HG03039 (cell line): ENCODE data around the gene ZBTB9.

ENCODE experiments used
- ATAC-seq: cut with Tn5 transposase; IDR thresholded peaks from one replicate; pipeline ENCODE4 v1.9.1; 2021; ENCODE audit warnings: mild to moderate bottlenecking, moderate library complexity; ENCODE audit not compliant: unreplicated experiment

ZBTB9 gene

GRCh38 chr6:33454009-33454946 lies at the start of gene ZBTB9:
Gene ZBTB9, plus strand, starts transcription at chr6:33454576. Its CDS starts 525 bp downstream, at chr6:33455101.
- peak; percentile 98 for ATAC-seq

- ATAC-seq: no peak
Measured at GRCh38 chr6:33404884-33405283, 49.5 kb upstream of the ZBTB9 start.

- no peak for ATAC-seq
Measured at GRCh38 chr6:33405386-33405940, 48.9 kb upstream of the ZBTB9 start.

GRCh38 chr6:33406126-33406525 lies 48.2 kb upstream of the ZBTB9 start:
- no peak for ATAC-seq

GRCh38 chr6:33407132-33407718 lies 47.2 kb upstream of the ZBTB9 start:
- ATAC-seq: no peak

GRCh38 chr6:33410050-33410710 lies 44.2 kb upstream of the ZBTB9 start:
- peak; percentile 71 for ATAC-seq

GRCh38 chr6:33410711-33411631 lies 43.4 kb upstream of the ZBTB9 start, which contains the start of gene PHF1:
Gene PHF1, plus strand, starts transcription at chr6:33411014. Its CDS starts 1,250 bp downstream, at chr6:33412264.
- ATAC-seq: peak; percentile 31

GRCh38 chr6:33411632-33412005 lies 42.8 kb upstream of the ZBTB9 start:
- no peak for ATAC-seq

- ATAC-seq: no peak
Measured at GRCh38 chr6:33412140-33413009, 42.0 kb upstream of the ZBTB9 start.

GRCh38 chr6:33413241-33414120 lies 40.9 kb upstream of the ZBTB9 start:
- ATAC-seq: no peak

GRCh38 chr6:33414592-33415271 lies 39.6 kb upstream of the ZBTB9 start:
- ATAC-seq: no peak

GRCh38 chr6:33415831-33416230 lies 38.5 kb upstream of the ZBTB9 start:
- ATAC-seq: no peak

- no peak for ATAC-seq
Measured at GRCh38 chr6:33416386-33417127, 37.8 kb upstream of the ZBTB9 start.

GRCh38 chr6:33417128-33417902 lies 37.1 kb upstream of the ZBTB9 start:
- ATAC-seq: no peak

GRCh38 chr6:33417903-33418689 lies 36.3 kb upstream of the ZBTB9 start, which contains the start of gene CUTA:
Gene CUTA, minus strand, starts transcription at chr6:33418107. Its CDS starts 107 bp downstream, at chr6:33418000.
- ATAC-seq: peak; percentile 78
